ENCODE results near the gene DMXL2.

DMXL2 gene

GRCh38 chr15:51401051-51401780, 221.4 kb downstream of the DMXL2 start:
- no peak for DNase-seq (ENCODE audit: low spot score)

GRCh38 chr15:51398626-51399025, 223.9 kb downstream of the DMXL2 start:
- Histone ChIP-seq H2BK5ac (ENCODE audit: low read length) (no peak overlapping the region), H3K27me3 (ENCODE audit: control insufficient read depth in 3 of 3, insufficient read depth in 3 of 3, low read depth in 1 of 3, low read length in 3 of 3) (peaks cover 0 to 16% (median 0%) of the 10 kb centered on the region in 3 experiments), H2AFZ (ENCODE audit: low read length) (peak overlapping the region; percentile 73), H3K27ac (replicated peaks; ENCODE audit: low read length) (no peak overlapping the region), H3K9ac (ENCODE audit: low read depth, low read length, poor library complexity) (no peak overlapping the region), H4K91ac (ENCODE audit: low read depth, low read length, poor library complexity) (no peak overlapping the region), H3K18ac (ENCODE audit: low read length) (no peak overlapping the region), H2AK5ac (ENCODE audit: low read depth, low read length) (no peak overlapping the region), H3K4ac (ENCODE audit: low read length) (no peak overlapping the region), H3K23ac (ENCODE audit: low read depth, low read length, poor library complexity) (no peak overlapping the region), H4K8ac (ENCODE audit: low read depth, low read length) (no peak overlapping the region), H3K36me3 (replicated peaks in 1 of 2; ENCODE audit: control insufficient read depth in 2 of 2, insufficient read depth in 2 of 2, low read length in 2 of 2) (no peaks in the 10 kb centered on the region), H2BK120ac (ENCODE audit: low read depth, low read length) (no peak overlapping the region), H3K4me3 (ENCODE audit: low read length in 2 of 2) (no peak overlapping the region), H2BK15ac (ENCODE audit: low read length) (no peak overlapping the region), H3K4me1 (ENCODE audit: control insufficient read depth in 2 of 2, insufficient read depth in 1 of 2, low read depth in 1 of 2, low read length in 2 of 2) (peaks cover 0 to 6% of the 10 kb centered on the region in 2 donors), H3K4me2 (ENCODE audit: insufficient read depth, low read length, poor library complexity, severe bottlenecking) (no peak overlapping the region), H3K79me1 (ENCODE audit: low read depth, low read length) (no peaks in the 10 kb centered on the region), H3K9me3 (replicated peaks in 1 of 2; ENCODE audit: control insufficient read depth in 2 of 2, insufficient read depth in 1 of 2, low read depth in 1 of 2, low read length in 2 of 2) (no peaks in the 10 kb centered on the region), H2BK12ac (ENCODE audit: low read length) (no peak overlapping the region), H3K14ac (ENCODE audit: low read length) (no peak overlapping the region)
- no CpG with 5 or more reads among the region's 9 CpGs for WGBS, 2 donors (ENCODE audit: extremely low coverage in 2 of 2, insufficient read length in 2 of 2, insufficient replicate concordance in 1 of 2)
- DNase-seq (ENCODE audit: low spot score) = no peak

More at GRCh38 chr15:51401051-51401780, 221.4 kb downstream of the DMXL2 start:
- WGBS, 2 donors (ENCODE audit: extremely low coverage in 2 of 2, insufficient read length in 2 of 2, insufficient replicate concordance in 1 of 2) = no CpG with 5 or more reads among the region's 7 CpGs
- peaks cover 0 to 16% (median 0%) of the 10 kb centered on the region in 3 experiments for H3K27me3 ChIP-seq (ENCODE audit: control insufficient read depth in 3 of 3, insufficient read depth in 3 of 3, low read depth in 1 of 3, low read length in 3 of 3)
- no peak overlapping the region for H3K18ac ChIP-seq (ENCODE audit: low read length)
- H3K9me3 ChIP-seq (replicated peaks in 1 of 2; ENCODE audit: control insufficient read depth in 2 of 2, insufficient read depth in 1 of 2, low read depth in 1 of 2, low read length in 2 of 2) = no peaks in the 10 kb centered on the region
- no peak overlapping the region for H2BK15ac ChIP-seq (ENCODE audit: low read length)
- H3K9ac ChIP-seq (ENCODE audit: low read depth, low read length, poor library complexity) = no peak overlapping the region
- peaks cover 0 to 6% of the 10 kb centered on the region in 2 donors for H3K4me1 ChIP-seq (ENCODE audit: control insufficient read depth in 2 of 2, insufficient read depth in 1 of 2, low read depth in 1 of 2, low read length in 2 of 2)
- no peak overlapping the region for H3K4ac ChIP-seq (ENCODE audit: low read length)
- no peak overlapping the region for H4K8ac ChIP-seq (ENCODE audit: low read depth, low read length)
- H4K91ac ChIP-seq (ENCODE audit: low read depth, low read length, poor library complexity) = no peak overlapping the region
- no peak overlapping the region for H3K14ac ChIP-seq (ENCODE audit: low read length)
- no peak overlapping the region for H3K4me2 ChIP-seq (ENCODE audit: insufficient read depth, low read length, poor library complexity, severe bottlenecking)
- H2BK5ac ChIP-seq (ENCODE audit: low read length) = no peak overlapping the region
- H2AK5ac ChIP-seq (ENCODE audit: low read depth, low read length) = no peak overlapping the region
- H3K36me3 ChIP-seq (replicated peaks in 1 of 2; ENCODE audit: control insufficient read depth in 2 of 2, insufficient read depth in 2 of 2, low read length in 2 of 2) = no peaks in the 10 kb centered on the region
- H2AFZ ChIP-seq (ENCODE audit: low read length) = no peak overlapping the region
- H3K23ac ChIP-seq (ENCODE audit: low read depth, low read length, poor library complexity) = no peak overlapping the region
- no peak overlapping the region for H3K27ac ChIP-seq (replicated peaks; ENCODE audit: low read length)
- no peak overlapping the region for H3K4me3 ChIP-seq (ENCODE audit: low read length in 2 of 2)
- H2BK120ac ChIP-seq (ENCODE audit: low read depth, low read length) = no peak overlapping the region
- H3K79me1 ChIP-seq (ENCODE audit: low read depth, low read length) = no peaks in the 10 kb centered on the region
- H2BK12ac ChIP-seq (ENCODE audit: low read length) = no peak overlapping the region
